Measurements from ENCODE around the gene MYL12B.

MYL12B gene

GRCh38 chr18:3281456-3282400 is 19.8 kb downstream of the MYL12B start:
- ChIA-PET POLR2A (interaction anchor here (1.4 kb wide), 2 partner anchors 312 to 384 kb away, joined by 3 to 14 read pairs; no protein-coding TSS in a partner anchor), CTCF (interaction anchor here (0.6 to 6.5 kb wide), 33 partner anchors 8 to 789 kb away, joined by 3 to 137 read pairs (median 4); no protein-coding TSS in a partner anchor)
- H3K4me3 ChIP-seq (ENCODE audit: low read depth, low read length): no peak overlapping the region
- no peak for DNase-seq (ENCODE audit: low read depth, low spot score)
- TF ChIP-seq CTCF (IDR thresholded peaks at IDR 0.05; ENCODE audit: insufficient read depth, low read length, missing control alignments): peak; percentile 31

- ChIA-PET CTCF (interaction anchor here (0.7 to 6.5 kb wide), 15 partner anchors 8 to 715 kb away, joined by 3 to 137 read pairs (median 6); no protein-coding TSS in a partner anchor), POLR2A (interaction anchor here (1.4 kb wide), 1 partner anchor 311 kb away, joined by 3 read pairs; no protein-coding TSS in a partner anchor)
- DNase-seq (ENCODE audit: low read depth, low spot score): no peak
- no peak for TF ChIP-seq CTCF (IDR thresholded peaks at IDR 0.05; ENCODE audit: insufficient read depth, low read length, missing control alignments)
- no peak overlapping the region for H3K4me3 ChIP-seq (ENCODE audit: low read depth, low read length)
Observed at GRCh38 chr18:3283253-3283863, 21.4 kb downstream of the MYL12B start.

- POLR2A ChIA-PET: no interaction called here
- no peak for TF ChIP-seq CTCF (IDR thresholded peaks at IDR 0.05; ENCODE audit: insufficient read depth, low read length, missing control alignments)
- CTCF ChIA-PET: interaction anchor here (0.6 to 6.5 kb wide), 8 partner anchors 9 to 586 kb away, joined by 3 to 137 read pairs (median 6); no protein-coding TSS in a partner anchor
- no peak overlapping the region for H3K4me3 ChIP-seq (ENCODE audit: low read depth, low read length)
- no peak for DNase-seq (ENCODE audit: low read depth, low spot score)
Observed at GRCh38 chr18:3283908-3284307, 22.0 kb downstream of the MYL12B start.

GRCh38 chr18:3284501-3284900 is 22.6 kb downstream of the MYL12B start:
- H3K4me3 ChIP-seq (ENCODE audit: low read depth, low read length): no peak overlapping the region
- POLR2A ChIA-PET: no interaction called here
- DNase-seq (ENCODE audit: low read depth, low spot score): no peak
- CTCF ChIA-PET: interaction anchor here (0.6 to 6.5 kb wide), 8 partner anchors 8 to 585 kb away, joined by 3 to 137 read pairs (median 6); no protein-coding TSS in a partner anchor
- no peak for TF ChIP-seq CTCF (IDR thresholded peaks at IDR 0.05; ENCODE audit: insufficient read depth, low read length, missing control alignments)

- H3K4me3 ChIP-seq (ENCODE audit: low read depth, low read length): no peak overlapping the region
- DNase-seq (ENCODE audit: low read depth, low spot score): no peak
- CTCF ChIA-PET: interaction anchor here (0.8 to 6.5 kb wide), 8 partner anchors 299 to 709 kb away, joined by 3 to 137 read pairs (median 5); no protein-coding TSS in a partner anchor
- no peak for TF ChIP-seq CTCF (IDR thresholded peaks at IDR 0.05; ENCODE audit: insufficient read depth, low read length, missing control alignments)
- POLR2A ChIA-PET: no interaction called here
Observed at GRCh38 chr18:3286159-3286558, 24.2 kb downstream of the MYL12B start.

Data from AG04449 (cell line).